SKM-1 treated with dmso at 0.1 percent for 144 hours (cell line): ENCODE measurements around the gene APOO.
"Not testable (repeated sequence)": the region's sequence is repeated elsewhere in the genome, so short reads cannot be mapped to it uniquely, and the experiment has no call there.

Source experiments
- DNase-seq: peaks from one replicate; lab custom pipeline; 2025; ENCODE audit not compliant: unreplicated experiment; lab: John Stamatoyannopoulos, UW

The APOO gene

GRCh38 chrX:23861215-23861896 is 46.4 kb downstream of the APOO start:
- DNase-seq = no peak

GRCh38 chrX:23859238-23859637 is 48.5 kb downstream of the APOO start:
- DNase-seq = not testable (repeated sequence)

- DNase-seq = no peak
Measured at GRCh38 chrX:23857935-23858334, 49.8 kb downstream of the APOO start.

GRCh38 chrX:23857363-23857762 is 50.4 kb downstream of the APOO start:
- DNase-seq = no peak

- no peak for DNase-seq
Measured at GRCh38 chrX:23855569-23855968, 52.2 kb downstream of the APOO start.

GRCh38 chrX:23854945-23855344 is 52.8 kb downstream of the APOO start:
- DNase-seq = peak; percentile 20

GRCh38 chrX:23854122-23854521 is 53.6 kb downstream of the APOO start:
- DNase-seq = no peak

GRCh38 chrX:23851544-23851943 is 56.2 kb downstream of the APOO start:
- DNase-seq = peak; percentile 25

- no peak for DNase-seq
Measured at GRCh38 chrX:23849241-23849640, 58.5 kb downstream of the APOO start.

- no peak for DNase-seq
Measured at GRCh38 chrX:23845351-23845817, 62.4 kb downstream of the APOO start.

- peak; percentile 33 for DNase-seq
Measured at GRCh38 chrX:23844502-23845138, 63.1 kb downstream of the APOO start.

GRCh38 chrX:23841847-23842522 is 65.8 kb downstream of the APOO start:
- DNase-seq = no peak

- no peak for DNase-seq
Measured at GRCh38 chrX:23840674-23841073, 67.1 kb downstream of the APOO start.

GRCh38 chrX:23838953-23839352 is 68.8 kb downstream of the APOO start:
- no peak for DNase-seq

GRCh38 chrX:23832721-23833120 is 75.0 kb downstream of the APOO start:
- no peak for DNase-seq

- DNase-seq = no peak
Measured at GRCh38 chrX:23828881-23829280, 78.9 kb downstream of the APOO start.

- DNase-seq = no peak
Measured at GRCh38 chrX:23826653-23827052, 81.1 kb downstream of the APOO start.

- no peak for DNase-seq
Measured at GRCh38 chrX:23826216-23826615, 81.5 kb downstream of the APOO start.

GRCh38 chrX:23825675-23826074 is 82.1 kb downstream of the APOO start:
- no peak for DNase-seq

GRCh38 chrX:23822841-23823240 is 84.9 kb downstream of the APOO start:
- no peak for DNase-seq

GRCh38 chrX:23822397-23822796 is 85.3 kb downstream of the APOO start:
- DNase-seq = no peak

GRCh38 chrX:23821847-23822246 is 85.9 kb downstream of the APOO start:
- DNase-seq = no peak
